HG02588 (cell line): ENCODE results near the gene RNF166.
A peak's percentile ranks its signal among the peaks of the same experiment; 100 is the strongest.

Source experiments
- ATAC-seq: cut with Tn5 transposase; IDR thresholded peaks from one replicate; pipeline ENCODE4 v1.9.1; 2021; ENCODE audit warnings: mild to moderate bottlenecking, moderate library complexity; ENCODE audit not compliant: unreplicated experiment

The RNF166 gene

DNA sequence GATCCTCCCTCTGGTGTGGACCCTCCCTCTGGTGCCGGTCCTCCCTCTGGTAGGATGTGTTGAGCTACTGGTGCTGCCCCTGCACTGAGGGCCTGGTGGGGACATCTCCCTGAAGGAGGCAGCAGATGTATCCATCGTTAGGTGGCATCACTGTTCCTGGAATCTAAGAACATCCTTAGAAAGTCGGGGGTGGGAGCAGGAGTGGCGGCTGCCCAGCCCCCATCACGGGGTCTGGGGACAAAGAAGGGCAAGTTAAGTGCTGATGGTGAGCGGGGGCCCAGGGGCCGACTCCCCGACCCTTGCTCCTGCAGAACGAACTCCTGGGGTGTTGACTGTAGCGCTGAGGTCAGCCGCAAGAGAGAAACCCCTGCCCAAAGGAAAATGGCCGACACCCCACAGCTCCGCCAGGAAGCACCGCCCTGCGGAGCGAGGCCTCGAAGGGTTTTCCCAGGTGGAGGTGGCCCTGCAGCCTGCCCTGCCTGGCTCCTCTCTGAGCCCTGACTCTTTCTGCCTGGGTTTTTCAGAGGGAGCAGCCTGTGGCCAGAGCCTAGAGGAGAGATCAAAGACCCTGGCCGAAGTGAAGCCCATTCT is 5.6 kb upstream of the RNF166 start:
- ATAC-seq = no peak

- no peak for ATAC-seq
Measured at GRCh38 chr16:88710556-88710955, 4.3 kb upstream of the RNF166 start.

- ATAC-seq = no peak
Measured at GRCh38 chr16:88706965-88707826, 988 bp upstream of the RNF166 start.

- ATAC-seq = peak; percentile 12
Measured at GRCh38 chr16:88705801-88706228, 393 bp downstream of the RNF166 start.

DNA sequence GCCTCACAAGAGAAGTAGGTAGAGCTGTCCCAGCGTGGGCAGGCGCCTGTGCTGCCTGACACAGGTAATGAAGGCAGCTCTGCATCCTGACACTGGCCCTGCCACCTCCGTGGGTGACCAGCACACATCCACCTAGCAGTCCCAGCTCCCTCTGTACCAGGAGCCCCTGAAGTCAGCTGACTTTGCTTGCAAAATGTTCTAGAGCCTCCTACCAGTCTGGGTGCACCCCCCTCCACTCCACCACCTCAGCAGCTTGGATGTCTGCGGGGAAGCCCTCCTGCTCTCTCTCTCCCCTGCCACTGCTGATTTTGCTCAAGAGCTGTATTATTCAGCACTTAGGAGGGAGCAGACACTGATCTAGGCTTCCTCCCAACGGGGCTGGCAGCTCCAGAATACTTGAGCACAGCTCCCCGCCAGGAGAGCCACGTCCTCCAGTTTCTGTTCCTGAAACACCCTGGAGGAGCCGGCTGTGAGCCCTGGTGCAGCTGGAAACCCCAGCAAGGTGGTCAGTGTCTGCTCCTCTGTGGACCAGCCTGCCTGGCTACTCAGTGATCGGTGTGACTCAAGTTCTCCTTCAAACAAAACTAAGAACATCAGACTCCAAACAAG is 1.0 kb downstream of the RNF166 start:
- ATAC-seq = no peak

DNA sequence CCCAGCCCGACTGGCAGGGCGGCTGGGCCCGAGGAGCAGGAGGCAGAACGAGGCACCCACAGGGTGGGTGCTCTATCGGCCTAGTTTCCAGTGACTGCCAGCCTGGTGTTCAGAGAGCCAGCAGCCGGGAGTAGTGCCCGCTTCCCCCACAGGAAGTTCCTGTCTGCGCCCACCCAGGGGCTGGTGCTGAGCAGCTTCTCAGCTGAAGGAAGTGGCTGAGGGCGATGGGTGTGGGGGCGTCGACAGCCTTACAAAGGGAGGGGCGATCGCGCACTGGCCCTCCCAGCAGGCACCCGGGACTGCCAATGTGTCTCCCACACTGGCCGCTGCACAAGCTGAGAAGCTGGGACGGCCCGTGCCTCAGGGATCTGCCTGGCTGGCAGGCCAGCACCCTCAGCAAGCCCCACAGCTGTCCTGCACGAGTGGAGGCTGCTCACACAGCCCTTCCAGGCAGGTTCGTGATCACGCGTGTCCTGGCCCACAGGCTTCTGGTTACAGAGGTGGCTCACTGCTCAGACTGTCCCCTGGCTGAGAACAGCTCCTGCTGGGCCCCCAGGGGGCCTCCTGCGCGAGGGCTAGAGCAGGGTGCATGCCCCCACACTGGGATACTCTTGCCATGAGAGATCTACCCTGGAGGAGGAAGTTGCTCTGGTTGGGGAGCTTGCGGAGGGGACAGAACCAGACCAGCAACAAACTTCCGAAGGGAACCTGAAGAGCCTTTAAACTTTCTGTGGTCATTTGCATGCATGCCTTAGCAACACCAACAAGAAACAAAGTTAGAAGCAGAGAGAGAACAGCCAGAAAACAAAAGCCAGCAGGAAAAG is 2.5 kb downstream of the RNF166 start:
- ATAC-seq = no peak

DNA sequence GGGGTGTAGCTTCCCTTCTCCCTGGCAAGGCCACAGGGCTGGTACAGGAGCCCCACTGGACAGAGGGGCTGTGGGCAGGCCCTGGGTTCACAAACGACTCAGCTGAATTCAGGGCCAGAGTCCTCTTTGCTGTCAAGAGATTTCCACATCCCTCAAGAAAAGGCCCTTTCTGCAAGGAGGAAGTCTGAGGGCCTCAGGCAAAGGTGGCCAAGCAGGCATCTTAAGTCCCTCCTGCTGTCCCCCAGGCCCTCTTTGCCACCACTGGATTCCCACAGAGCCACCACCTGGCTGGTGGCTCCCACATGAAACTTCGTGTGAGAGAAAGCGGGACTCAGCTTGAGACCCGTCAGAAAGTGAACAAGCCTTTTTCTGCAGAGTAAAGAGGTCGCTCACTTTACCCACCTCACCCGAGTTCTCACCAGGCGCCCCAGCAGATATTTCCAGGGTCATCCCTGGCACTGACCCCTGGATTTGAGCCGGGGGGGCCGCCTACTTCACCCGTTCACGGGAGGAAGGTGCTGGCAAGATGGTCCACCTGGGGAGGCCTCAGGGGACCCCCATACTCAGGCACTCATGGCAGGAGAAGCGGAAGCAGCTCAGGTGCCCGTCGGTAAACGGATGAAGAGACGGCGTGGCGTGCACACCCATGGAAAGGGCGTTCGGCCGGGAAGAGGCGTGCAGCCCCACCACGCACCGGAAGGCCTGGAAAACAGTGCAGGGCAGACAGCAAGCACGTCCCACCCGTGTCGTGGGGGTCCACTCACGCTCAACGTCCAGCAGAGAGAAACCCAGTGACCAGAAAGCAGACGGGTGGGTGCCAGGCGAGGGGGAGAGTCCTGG is 3.6 kb downstream of the RNF166 start:
- ATAC-seq = no peak

DNA sequence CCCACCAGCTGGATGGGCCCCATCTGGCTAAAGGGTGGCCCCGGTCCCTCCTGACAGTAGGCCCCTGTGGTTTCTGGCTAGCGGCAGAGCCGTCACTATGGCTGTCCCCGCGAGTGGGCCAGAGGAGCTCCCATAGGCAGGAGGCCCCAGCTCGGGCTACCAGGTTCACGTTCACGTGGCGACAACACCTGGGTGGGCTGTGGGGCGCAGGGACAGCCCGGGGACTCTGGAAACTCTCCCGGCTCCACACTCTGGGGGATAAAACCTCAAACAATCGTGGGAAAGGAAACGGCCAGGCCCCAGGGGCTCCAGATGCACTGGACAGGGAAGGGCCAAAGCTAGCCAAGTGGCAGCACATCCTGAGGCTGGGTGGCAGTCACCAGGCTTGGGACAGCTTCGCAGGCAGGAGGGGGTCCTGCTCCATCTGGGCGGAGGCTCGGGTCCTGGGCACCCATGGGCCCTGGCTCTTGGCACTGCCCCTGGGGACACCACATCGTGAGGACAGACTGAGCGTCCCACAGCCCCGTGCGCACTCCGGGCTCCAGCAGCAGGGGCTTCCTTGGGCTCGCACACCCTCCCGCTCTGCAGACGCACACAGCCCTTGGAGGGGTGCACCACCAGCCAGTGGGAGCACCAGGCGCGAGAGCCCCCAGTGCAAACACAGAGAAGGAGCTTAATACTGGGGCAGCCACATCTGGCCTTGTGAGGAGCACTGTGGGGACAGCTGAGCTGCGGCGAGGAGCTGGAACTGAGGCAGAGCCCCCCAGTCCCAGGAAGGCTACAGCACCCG is 4.4 kb downstream of the RNF166 start:
- no peak for ATAC-seq

- peak; percentile 59 for ATAC-seq
Measured at GRCh38 chr16:88700636-88701482, 5.3 kb downstream of the RNF166 start.

- no peak for ATAC-seq
Measured at GRCh38 chr16:88700322-88700635, 5.9 kb downstream of the RNF166 start.

DNA sequence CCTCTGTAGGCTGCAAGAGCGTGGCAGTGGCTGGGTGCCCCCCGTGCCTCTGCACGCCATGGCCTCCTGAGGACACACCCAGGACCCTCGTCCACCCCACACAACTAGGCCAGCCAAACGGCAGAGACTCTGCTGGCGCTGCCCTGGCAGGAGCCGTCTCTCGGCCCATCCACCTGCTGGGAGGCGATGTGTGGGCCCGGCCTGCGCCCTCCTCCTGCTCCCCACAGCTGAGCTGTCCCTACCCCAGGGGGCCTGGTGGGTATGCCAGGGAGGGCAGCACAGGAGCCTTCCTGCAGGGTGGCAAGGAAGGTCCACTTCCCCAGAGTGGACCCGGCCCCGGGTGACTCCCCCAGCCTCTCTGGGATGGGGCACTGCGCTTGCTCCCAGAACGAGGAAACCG is 7.0 kb downstream of the RNF166 start:
- no peak for ATAC-seq

DNA sequence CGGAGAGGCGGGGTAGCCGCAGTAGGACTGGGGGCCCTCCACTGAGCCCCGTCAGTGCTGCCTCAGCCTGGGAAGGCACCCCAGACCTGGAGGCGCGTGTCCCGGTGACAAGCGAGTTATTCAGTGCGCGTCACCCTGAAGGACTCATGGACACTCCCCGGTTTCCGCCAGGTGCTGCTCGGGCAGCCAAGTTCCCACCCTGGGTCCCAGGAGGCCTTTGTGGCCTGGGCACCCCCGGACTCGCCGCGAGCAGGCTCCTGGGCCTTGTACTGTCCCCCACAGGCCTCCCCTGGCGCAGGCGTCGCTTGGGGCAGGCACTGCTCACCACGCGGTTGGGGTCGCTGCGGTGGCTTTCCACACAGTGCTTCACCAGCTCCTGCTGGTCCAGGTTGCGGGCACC is 7.6 kb downstream of the RNF166 start:
- ATAC-seq = no peak

DNA sequence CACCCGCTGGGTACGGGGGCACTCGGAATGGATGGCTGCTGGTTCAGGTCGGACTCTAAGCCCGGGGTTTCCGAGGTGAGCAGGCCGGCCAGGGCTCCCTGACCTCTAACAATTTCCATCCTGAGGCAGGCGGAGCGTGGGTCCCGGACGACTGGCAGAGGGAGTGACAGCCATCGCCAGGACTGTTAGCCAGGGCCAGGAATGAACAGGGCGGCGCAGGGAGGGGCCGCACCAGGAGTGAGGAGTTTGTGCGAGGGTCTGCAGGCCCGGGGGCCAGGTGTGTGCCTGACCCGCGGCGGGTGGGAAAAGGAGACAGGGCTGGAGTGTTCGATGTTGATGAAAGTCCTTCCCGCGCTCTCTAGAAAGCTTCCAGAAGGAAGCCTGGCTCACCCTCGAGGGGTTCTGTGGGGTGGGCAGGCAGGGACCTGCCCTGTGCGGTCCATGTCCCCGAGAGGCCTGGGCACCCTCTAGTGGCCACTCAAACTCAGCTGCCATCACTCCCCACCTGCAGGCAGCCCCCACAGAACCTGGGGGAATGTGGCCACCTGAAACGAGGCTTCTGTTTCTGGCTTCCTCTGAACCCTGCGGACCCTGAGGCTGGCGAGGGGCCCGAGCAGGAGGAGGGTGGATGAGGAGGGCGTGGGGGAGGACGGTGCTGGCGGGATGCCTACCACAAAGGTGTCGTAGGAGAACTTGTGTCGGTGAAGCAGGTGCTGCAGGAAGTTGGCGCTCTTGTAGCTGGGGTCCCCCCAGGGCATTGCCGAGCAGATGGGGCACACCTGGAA is 8.2 kb downstream of the RNF166 start:
- ATAC-seq = no peak

DNA sequence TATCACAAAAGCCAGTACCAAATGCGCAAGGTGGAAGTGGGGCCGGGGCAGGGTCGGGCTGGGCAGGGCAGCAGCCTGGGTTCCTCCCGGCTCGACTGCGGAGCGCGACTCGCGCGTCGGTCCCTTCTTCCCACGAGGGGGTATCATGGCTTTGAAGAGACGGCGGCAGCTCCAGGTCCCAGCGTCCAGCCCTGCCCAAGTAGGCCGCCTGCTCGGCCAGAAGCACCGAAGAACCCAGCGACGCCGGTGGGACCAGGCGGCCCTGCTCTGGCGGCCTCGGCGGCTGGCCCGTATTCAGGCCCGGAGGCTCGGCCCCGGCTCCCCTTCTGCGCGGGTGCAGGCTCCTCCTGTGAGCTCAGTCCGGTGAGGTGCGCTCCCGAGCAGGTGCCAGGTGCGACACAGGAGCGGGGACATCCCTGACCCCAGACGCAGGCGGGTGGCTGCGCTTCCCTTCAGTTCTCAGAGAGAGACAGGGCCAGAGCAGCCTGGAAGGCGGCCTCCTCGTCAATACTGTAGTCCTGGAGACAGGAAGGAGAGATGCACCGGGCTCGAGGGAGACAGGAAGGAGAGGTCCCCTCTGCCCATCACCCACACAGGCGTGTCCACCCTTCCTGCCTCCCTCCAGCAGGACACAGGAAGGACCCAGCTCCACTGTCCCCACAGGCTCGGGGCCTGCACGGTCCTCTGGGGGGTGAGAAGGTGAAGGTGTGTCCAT is 8.9 kb downstream of the RNF166 start:
- no peak for ATAC-seq

- no peak for ATAC-seq
Measured at GRCh38 chr16:88696441-88696840, 9.8 kb downstream of the RNF166 start.

DNA sequence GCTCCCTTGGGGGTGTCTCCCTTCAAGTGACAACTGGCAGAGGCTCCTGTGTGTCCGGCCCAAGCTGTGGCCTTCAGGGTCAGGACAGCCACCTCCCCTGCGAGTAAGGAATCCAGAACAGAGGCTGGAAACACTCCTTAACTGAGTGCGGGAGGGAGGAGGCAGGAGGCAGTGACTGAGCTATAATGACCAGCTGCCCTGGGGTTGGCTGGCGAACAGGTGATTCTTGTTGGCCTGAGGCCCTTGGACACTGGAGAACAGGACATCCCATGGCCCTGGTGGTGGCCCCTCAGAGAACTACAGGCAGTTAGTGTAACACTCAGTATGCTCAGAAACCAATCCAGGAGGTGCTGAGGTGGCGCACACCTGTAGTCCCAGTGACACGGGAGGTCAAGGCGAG is 10.5 kb downstream of the RNF166 start:
- ATAC-seq = no peak

GRCh38 chr16:88695218-88695617 is 11.0 kb downstream of the RNF166 start:
- ATAC-seq = no peak
